Esophagus muscularis mucosa (tissue), 4 donors: ENCODE data around the gene FAM83F. TPM values are rescaled to one million over a fixed set of nuclear protein-coding genes. Genes with fewer than 3 reads are reported as not detected.

Source experiments
- DNase-seq: peaks from one replicate; pipeline ENCODE4 v3.0.0-alpha.2; 2017; ENCODE audit errors: extremely low spot score
- H3K27ac ChIP-seq, 4 donors: fragments of 200-600 bp; sonication (generic); replicated peaks in 1 of 4; 1 replicate in 3 of 4; 2 replicates in 1 of 4; pipeline ENCODE4 v1.5.1; 2016 to 2019; ENCODE audit warnings: mild to moderate bottlenecking in 1 of 4
- H3K27me3 ChIP-seq, 4 donors: fragments of 200-600 bp; sonication (generic); one replicate each; pipeline versions ENCODE4 v1.5.1 to v1.6.0; 2016 to 2019
- H3K36me3 ChIP-seq, 4 donors: fragments of 200-600 bp; sonication (generic); one replicate each; pipeline ENCODE4 v1.5.1; 2016 to 2019
- H3K4me1 ChIP-seq, 4 donors: fragments of 200-600 bp; sonication (generic); one replicate each; pipeline ENCODE4 v1.5.1; 2016 to 2019
- H3K4me3 ChIP-seq, 4 donors: fragments of 200-600 bp; sonication (generic); 1 replicate in 2 of 4; 2 replicates in 2 of 4; pipeline ENCODE4 v1.5.1; 2016 to 2019; ENCODE audit warnings: mild to moderate bottlenecking in 4 of 4, moderate library complexity in 1 of 4
- H3K9me3 ChIP-seq, 4 donors: fragments of 200-600 bp; sonication (generic); 1 replicate in 3 of 4; 2 replicates in 1 of 4; pipeline ENCODE4 v1.5.1; 2016 to 2019
- EP300 ChIP-seq: sonication (generic); formaldehyde crosslinking; IDR thresholded peaks from one replicate; pipeline ENCODE4 v1.6.1; 2017; ENCODE audit warnings: antibody characterized with exemption
- POLR2A ChIP-seq: fragments of 450-650 bp; IDR thresholded peaks from one replicate; pipeline ENCODE4 v1.6.1; 2017; ENCODE audit warnings: antibody characterized with exemption, moderate library complexity, mild to moderate bottlenecking, low read depth
- POLR2AphosphoS5 ChIP-seq, 2 donors: sonication (generic); formaldehyde crosslinking; IDR thresholded peaks; one replicate each; pipeline ENCODE4 v1.6.1; 2017; ENCODE audit warnings: antibody characterized with exemption in 2 of 2
- WGBS: methylation state at CpG from one replicate; pipeline ENCODE4 v1.1.5; 2018; 5-methylcytosine and 5-hydroxymethylcytosine counted together
- intact Hi-C: fragments of 100-400 bp; cut with DNase I; formaldehyde crosslinking; loops from one replicate; pipeline ENCODE4 v1.15.1; 2023
- total RNA-seq, 4 donors: library from RNA; depleted of rRNA; stranded (reverse); fragments of >200 nt; gene quantifications; one replicate each; pipeline versions ENCODE4 v1.1.0 to v1.2.1, GENCODE V29; 2016
- TF ChIP-seq, protein P1 (sequence below), 3 experiments: fragments of 200-600 bp in 2 of 3; fragments of 450-650 bp in 1 of 3; sonication (generic) in 2 of 3; IDR thresholded peaks; one replicate each; pipeline ENCODE4 v1.5.1; 2017 to 2019; ENCODE audit warnings: antibody characterized with exemption in 3 of 3, mild to moderate bottlenecking in 2 of 3, moderate library complexity in 1 of 3

The FAM83F gene
- total RNA-seq, 4 donors from 2014 or later: 0.19 to 0.66 (median 0.41) TPM

DNA sequence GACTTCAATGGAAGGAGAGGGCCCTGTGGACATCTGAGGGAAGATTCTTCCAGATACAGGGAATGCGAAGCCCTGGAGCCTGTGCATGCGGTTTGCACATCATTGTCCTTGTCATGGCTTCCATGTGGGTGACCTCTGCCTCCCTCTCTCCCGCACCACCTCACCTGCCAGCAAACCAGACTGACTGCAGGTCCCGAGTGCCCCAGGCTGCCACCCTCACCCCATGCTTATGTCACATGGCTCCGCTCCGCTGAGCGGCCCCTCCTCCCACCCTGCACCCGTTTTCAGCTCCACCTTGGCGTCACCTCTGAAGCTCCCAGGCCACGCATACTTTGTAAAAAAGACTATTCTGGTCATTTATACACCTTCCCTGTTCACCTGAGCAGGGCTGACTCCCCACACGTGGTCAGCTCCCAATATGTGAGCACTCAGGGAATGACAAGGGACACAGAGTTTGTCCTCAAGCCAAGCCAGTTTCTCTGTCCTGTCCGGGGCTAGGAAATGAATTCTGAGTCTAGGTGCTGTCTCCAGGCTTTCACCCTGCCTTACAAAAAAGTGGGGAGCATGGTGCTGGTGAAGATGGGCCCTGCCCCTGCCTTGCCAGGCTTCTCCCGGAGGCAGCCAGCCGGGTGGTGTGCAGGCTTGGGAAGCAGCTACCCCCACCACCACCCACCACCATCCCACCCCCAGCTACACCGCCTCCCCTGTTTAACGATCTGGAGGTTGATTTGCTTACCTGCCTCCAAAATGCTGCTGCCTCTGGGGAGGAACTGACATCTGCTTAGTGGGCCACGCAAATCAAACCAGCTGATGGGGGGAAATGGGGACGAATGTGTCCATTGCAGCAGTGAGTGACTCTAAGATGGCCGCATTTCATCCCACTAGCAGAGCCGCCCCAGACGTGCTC, 32.7 kb downstream of the FAM83F start:
- 86% methylated on average over 16 of the region's 21 CpGs for WGBS

DNA sequence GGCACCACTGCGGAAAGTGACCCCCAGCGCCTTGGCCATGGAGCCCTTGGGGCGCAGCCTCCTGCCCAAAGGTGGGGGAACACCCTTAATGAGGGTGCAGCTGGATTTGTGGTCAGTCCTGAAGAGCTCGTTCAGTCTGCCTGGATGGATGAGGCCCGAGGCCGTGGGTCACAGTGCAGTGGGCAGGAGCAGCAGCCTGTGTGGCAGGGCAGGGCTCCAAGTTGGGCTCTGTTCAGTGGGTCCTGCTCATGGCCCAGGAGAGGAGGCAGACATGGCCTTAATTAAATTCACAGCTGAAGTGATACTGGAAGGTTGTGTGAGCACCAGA, 33.3 kb downstream of the FAM83F start:
- H3K4me1 ChIP-seq: peaks cover 4 to 11% (median 10%) of the 10 kb centered on the region in 4 donors
- no peaks in the 10 kb centered on the region for H3K9me3 ChIP-seq
- H3K27me3 ChIP-seq: peaks cover 0 to 15% (median 0%) of the 10 kb centered on the region in 4 donors
- H3K27ac ChIP-seq: no peak overlapping the region
- no peaks in the 10 kb centered on the region for H3K36me3 ChIP-seq
- intact Hi-C loops: loop anchor here (5.0 to 10.0 kb wide), 2 partner anchors 403 to 491 kb away; no protein-coding TSS in a partner anchor
- no peak overlapping the region for H3K4me3 ChIP-seq
- 77% methylated on average over 3 of the region's 6 CpGs for WGBS
- DNase-seq: no peak
- TF ChIP-seq EP300 (no peak), POLR2AphosphoS5 (IDR thresholded peaks at IDR 0.05) (no peak), POLR2A (no peak)
- TF ChIP-seq, protein P1, sequence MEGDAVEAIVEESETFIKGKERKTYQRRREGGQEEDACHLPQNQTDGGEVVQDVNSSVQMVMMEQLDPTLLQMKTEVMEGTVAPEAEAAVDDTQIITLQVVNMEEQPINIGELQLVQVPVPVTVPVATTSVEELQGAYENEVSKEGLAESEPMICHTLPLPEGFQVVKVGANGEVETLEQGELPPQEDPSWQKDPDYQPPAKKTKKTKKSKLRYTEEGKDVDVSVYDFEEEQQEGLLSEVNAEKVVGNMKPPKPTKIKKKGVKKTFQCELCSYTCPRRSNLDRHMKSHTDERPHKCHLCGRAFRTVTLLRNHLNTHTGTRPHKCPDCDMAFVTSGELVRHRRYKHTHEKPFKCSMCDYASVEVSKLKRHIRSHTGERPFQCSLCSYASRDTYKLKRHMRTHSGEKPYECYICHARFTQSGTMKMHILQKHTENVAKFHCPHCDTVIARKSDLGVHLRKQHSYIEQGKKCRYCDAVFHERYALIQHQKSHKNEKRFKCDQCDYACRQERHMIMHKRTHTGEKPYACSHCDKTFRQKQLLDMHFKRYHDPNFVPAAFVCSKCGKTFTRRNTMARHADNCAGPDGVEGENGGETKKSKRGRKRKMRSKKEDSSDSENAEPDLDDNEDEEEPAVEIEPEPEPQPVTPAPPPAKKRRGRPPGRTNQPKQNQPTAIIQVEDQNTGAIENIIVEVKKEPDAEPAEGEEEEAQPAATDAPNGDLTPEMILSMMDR (IDR thresholded peaks at IDR 0.05): no peak

More for the DNA sequence above, 32.7 kb downstream of the FAM83F start:
- Histone ChIP-seq H3K9me3 (no peaks in the 10 kb centered on the region), H3K36me3 (no peaks in the 10 kb centered on the region), H3K27me3 (peaks cover 0 to 16% (median 0%) of the 10 kb centered on the region in 4 donors), H3K4me1 (peaks cover 4 to 11% (median 10%) of the 10 kb centered on the region in 4 donors), H3K4me3 (no peak overlapping the region), H3K27ac (no peak overlapping the region)
- no peak for TF ChIP-seq POLR2AphosphoS5 (IDR thresholded peaks at IDR 0.05)
- no peak for TF ChIP-seq EP300
- TF ChIP-seq, protein P1 (IDR thresholded peaks at IDR 0.05): no peak
- TF ChIP-seq POLR2A: no peak
- intact Hi-C loops: loop anchor here (5.0 to 10.0 kb wide), 2 partner anchors 403 to 490 kb away; no protein-coding TSS in a partner anchor
- DNase-seq: no peak

DNA sequence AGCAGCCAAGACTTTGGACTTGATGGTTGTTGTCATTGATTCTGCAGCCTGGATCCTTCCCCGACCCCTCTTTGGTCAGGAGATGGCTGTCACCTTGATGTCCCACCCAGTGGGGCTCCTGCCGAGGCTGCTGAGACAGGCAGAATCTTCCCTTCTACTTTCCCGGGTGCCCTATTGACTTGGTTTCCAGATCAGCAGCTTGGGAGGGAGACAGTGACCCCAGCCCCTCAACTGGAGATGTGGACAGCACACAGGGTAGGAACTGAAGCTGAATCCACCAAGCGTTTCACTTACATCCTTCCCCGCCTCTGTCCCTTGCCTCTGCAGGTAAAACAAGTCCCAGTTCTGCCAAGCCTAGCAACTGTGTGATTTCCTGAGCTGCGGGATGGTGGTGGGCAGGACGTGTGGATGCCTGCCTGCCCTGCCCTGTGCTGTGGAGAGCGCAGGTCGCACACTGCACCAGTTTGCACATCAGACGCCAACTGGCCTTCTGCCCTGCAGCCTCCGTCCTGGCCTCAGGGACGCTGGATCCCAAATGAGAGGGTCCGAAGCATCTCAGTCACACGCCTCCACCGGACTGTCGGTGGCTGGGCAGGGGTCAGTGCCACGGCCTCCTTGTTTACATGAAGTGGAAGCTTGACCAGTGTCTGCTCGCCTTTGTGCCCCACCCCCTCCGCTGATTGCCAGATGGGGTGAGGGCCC, 34.6 kb downstream of the FAM83F start:
- TF ChIP-seq, protein P1 (IDR thresholded peaks at IDR 0.05): no peak
- no peak for TF ChIP-seq POLR2AphosphoS5 (IDR thresholded peaks at IDR 0.05)
- TF ChIP-seq EP300: no peak
- TF ChIP-seq POLR2A: no peak
- intact Hi-C loops: loop anchor here (5.0 to 10.0 kb wide), 2 partner anchors 405 to 492 kb away; no protein-coding TSS in a partner anchor
- Histone ChIP-seq H3K36me3 (no peaks in the 10 kb centered on the region), H3K27ac (no peak overlapping the region), H3K9me3 (no peaks in the 10 kb centered on the region), H3K4me1 (peaks cover 4 to 11% (median 10%) of the 10 kb centered on the region in 4 donors), H3K4me3 (no peak overlapping the region), H3K27me3 (peaks cover 0 to 8% (median 0%) of the 10 kb centered on the region in 4 donors)
- 88% methylated on average over 19 of the region's 19 CpGs for WGBS
- DNase-seq: no peak

DNA sequence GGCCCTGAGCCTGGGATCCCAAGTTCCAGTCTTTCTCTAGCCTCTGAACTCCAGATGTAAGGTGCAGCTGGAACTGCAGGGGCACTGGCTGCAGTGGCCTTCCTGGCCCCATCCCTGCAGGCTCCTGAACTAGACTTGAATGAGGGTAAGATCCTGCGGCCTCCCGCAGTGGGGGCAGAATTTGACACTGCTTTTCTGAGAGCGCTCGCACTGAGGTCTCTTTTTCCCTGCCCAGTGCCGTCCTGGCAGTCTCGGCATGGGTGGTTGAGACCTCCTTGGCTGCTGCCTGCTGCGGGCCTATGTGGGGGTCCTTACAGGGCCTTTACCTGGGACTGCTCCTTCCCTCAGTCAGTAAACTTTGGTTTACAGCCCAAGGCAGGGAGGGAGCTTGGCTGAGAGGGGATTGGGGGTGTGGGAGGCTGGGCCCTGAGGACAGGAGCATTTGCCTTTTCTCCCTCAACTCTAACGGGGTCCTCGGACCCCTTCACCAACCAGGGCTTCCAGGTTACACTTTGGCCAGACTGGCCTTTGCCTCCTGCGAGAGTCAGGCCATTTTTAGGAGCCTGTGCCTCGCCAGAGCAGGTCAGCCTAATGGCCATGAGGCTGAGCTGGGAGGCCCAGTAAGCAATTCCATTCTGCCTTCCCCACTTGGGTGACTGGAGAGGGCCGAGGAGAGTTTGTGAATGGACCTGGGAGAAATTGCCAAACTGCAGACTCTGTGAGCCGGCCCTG, 35.4 kb downstream of the FAM83F start:
- Histone ChIP-seq H3K36me3 (no peaks in the 10 kb centered on the region), H3K4me3 (no peak overlapping the region), H3K27me3 (peaks cover 0 to 8% (median 0%) of the 10 kb centered on the region in 4 donors), H3K4me1 (peaks cover 0 to 6% (median 5%) of the 10 kb centered on the region in 4 donors), H3K9me3 (no peaks in the 10 kb centered on the region), H3K27ac (no peak overlapping the region)
- intact Hi-C loops: no loop called here
- WGBS: 95% methylated on average over 7 of the region's 13 CpGs
- DNase-seq: no peak
- TF ChIP-seq POLR2A (no peak), EP300 (no peak), POLR2AphosphoS5 (IDR thresholded peaks at IDR 0.05) (no peak)
- TF ChIP-seq, protein P1 (IDR thresholded peaks at IDR 0.05): no peak
